ENCODE data around the gene ADAT2. TPM values are rescaled to one million over a fixed set of nuclear protein-coding genes. Genes with fewer than 3 reads are reported as not detected.

ADAT2 gene
- total and polyA plus RNA-seq, 11 donors: 0.75 to 3.0 (median 1.5) TPM

DNA sequence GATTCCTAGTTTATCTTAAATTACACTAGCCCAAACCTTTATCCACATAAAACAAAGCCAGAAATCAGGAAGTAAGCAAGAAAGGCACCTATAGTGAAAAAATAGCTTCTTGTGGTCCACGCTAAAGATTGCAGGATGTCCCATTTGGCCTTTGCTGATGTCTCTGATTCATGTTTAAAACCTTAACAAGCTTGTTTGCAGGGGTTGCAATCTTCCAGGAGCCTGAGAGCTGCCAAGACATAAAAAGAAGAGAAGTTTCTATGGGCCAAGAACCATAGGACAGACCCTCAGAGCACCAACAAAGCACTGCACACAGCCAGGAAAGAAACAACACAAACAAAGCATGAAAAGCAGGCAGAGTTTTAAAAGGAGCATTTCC lies 49.4 kb downstream of the ADAT2 start:
- H3K4me1 ChIP-seq: peaks cover 0 to 29% (median 8%) of the 10 kb centered on the region in 12 donors
- H3K9me3 ChIP-seq: no peaks in the 10 kb centered on the region
- ATAC-seq (no peak), DNase-seq (no peak)
- no peak for TF ChIP-seq POLR2A (IDR thresholded peaks at IDR 0.05)
- TF ChIP-seq, protein P1, sequence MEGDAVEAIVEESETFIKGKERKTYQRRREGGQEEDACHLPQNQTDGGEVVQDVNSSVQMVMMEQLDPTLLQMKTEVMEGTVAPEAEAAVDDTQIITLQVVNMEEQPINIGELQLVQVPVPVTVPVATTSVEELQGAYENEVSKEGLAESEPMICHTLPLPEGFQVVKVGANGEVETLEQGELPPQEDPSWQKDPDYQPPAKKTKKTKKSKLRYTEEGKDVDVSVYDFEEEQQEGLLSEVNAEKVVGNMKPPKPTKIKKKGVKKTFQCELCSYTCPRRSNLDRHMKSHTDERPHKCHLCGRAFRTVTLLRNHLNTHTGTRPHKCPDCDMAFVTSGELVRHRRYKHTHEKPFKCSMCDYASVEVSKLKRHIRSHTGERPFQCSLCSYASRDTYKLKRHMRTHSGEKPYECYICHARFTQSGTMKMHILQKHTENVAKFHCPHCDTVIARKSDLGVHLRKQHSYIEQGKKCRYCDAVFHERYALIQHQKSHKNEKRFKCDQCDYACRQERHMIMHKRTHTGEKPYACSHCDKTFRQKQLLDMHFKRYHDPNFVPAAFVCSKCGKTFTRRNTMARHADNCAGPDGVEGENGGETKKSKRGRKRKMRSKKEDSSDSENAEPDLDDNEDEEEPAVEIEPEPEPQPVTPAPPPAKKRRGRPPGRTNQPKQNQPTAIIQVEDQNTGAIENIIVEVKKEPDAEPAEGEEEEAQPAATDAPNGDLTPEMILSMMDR (IDR thresholded peaks at IDR 0.05): no peak
- H3K4me3 ChIP-seq: no peak overlapping the region
- intact Hi-C loops (cut with DNase I): no loop called here
- no peaks in the 10 kb centered on the region for H3K36me3 ChIP-seq
- H3K27me3 ChIP-seq: no peaks in the 10 kb centered on the region
- peak overlapping the region in 1 of 12 donors; percentile 51 for H3K27ac ChIP-seq
- 58 to 74% (median 63%) methylated on average over 1 of the region's 1 CpG for whole genome bisulfite sequencing, 4 donors

- ATAC-seq (peak in 3 of 4 donors; percentile 55 to 78 (median 63)), DNase-seq (peak in 1 of 5 donors; percentile 21)
- 35 to 48% (median 42%) methylated on average over 6 of the region's 6 CpGs for WGBS, 4 donors
- Histone ChIP-seq H3K27ac (peak overlapping the region in 2 of 12 donors; percentile 18 to 51), H3K4me1 (peaks cover 0 to 29% (median 8%) of the 10 kb centered on the region in 12 donors), H3K4me3 (no peak overlapping the region), H3K36me3 (no peaks in the 10 kb centered on the region), H3K9me3 (no peaks in the 10 kb centered on the region), H3K27me3 (no peaks in the 10 kb centered on the region)
- no peak for TF ChIP-seq POLR2A (IDR thresholded peaks at IDR 0.05)
- TF ChIP-seq, protein P1 (IDR thresholded peaks at IDR 0.05): no peak
- intact Hi-C loops (cut with DNase I): no loop called here
Measured at GRCh38 chr6:143400258-143401067, 50.0 kb downstream of the ADAT2 start.

GRCh38 chr6:143399775-143400174 lies 50.7 kb downstream of the ADAT2 start:
- WGBS, 4 donors: 73 to 83% (median 80%) methylated on average over 7 of the region's 7 CpGs
- H3K4me3 ChIP-seq: no peak overlapping the region
- no peaks in the 10 kb centered on the region for H3K36me3 ChIP-seq
- ATAC-seq: no peak
- H3K27ac ChIP-seq: no peak overlapping the region
- H3K9me3 ChIP-seq: no peaks in the 10 kb centered on the region
- no peak for DNase-seq
- no peaks in the 10 kb centered on the region for H3K27me3 ChIP-seq
- TF ChIP-seq POLR2A (IDR thresholded peaks at IDR 0.05): no peak
- TF ChIP-seq, protein P1 (IDR thresholded peaks at IDR 0.05): no peak
- intact Hi-C loops (cut with DNase I): no loop called here
- H3K4me1 ChIP-seq: peaks cover 0 to 29% (median 8%) of the 10 kb centered on the region in 12 donors

DNA sequence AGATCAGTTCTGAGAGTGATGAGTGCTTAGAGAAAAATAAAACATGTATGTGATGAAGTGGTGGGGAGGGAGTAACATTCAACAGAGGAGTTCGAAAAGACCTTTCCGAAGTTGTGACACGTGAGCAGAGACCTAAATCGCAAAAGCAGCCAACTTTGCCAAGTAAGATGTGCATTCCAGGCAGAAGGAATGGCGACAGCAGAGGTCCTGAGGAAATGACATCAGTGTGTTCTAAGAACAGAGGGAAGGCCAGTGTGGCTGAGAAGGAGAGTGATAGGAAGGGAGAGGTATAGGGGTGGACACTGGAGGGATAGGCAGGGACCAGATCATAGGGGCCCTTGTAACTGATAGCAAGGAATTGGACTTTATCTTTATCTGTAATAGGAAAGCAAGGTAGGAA lies 51.3 kb downstream of the ADAT2 start:
- 43 to 64% (median 51%) methylated on average over 5 of the region's 5 CpGs for WGBS, 4 donors
- H3K36me3 ChIP-seq: no peaks in the 10 kb centered on the region
- intact Hi-C loops (cut with DNase I): no loop called here

More for the DNA sequence above, 51.3 kb downstream of the ADAT2 start:
- no peak overlapping the region for H3K4me3 ChIP-seq
- no peak for ATAC-seq
- no peaks in the 10 kb centered on the region for H3K9me3 ChIP-seq
- no peak overlapping the region for H3K27ac ChIP-seq
- DNase-seq: no peak
- H3K4me1 ChIP-seq: peaks cover 0 to 29% (median 8%) of the 10 kb centered on the region in 12 donors
- no peak for TF ChIP-seq POLR2A (IDR thresholded peaks at IDR 0.05)
- TF ChIP-seq, protein P1 (IDR thresholded peaks at IDR 0.05): no peak
- H3K27me3 ChIP-seq: no peaks in the 10 kb centered on the region

Measured in heart left ventricle (tissue), 16 donors.